ENCODE measurements around the gene DGKG.

The DGKG gene

DNA sequence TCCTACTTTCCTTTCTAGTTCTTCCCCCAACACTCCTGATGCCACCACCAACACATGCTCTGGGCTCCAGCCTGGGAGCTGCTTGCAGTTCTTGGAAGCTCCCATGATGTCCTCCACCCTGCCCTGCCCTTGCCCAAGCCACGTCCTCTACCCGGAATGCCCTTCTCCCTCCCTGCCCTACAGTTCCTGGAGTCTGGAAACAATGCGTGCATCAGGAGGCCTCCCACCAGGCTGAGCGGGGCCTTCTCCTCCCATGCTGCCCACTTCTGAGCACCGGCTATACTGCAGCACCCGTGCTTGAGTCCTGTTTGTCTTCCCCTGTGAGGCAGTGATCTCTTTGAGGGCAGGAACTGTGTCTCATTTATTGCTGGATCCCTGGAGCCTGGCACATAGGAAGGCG lies 44.6 kb downstream of the DGKG start:
- no peak for DNase-seq

DNA sequence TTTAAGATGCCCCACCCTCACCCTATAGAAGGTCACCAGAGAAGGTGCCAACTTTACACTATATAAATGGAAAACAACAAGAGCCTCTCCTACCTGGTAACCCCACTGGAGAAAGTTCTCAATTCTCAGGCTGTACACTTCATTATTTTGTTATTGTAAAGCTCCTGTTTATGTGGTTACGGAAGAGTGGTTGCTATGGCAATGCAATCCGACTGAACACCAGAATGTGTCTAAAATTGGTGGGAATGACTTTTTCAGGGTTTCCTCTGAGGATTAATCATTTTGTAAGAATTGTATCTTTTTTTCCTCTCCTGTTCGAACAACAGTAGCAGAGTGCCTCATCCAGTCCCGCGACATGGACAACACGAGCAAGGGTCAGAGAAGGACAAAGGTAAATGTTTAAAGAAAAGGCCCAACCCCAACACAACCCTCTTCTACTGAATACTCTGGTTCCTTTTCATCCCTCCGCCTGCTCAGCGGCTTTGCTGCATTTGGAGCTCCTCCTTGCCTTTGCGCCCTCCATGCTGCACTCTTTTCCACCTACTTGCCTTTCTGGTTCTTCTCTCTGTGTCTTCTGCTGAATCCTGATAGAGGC lies 45.3 kb downstream of the DGKG start:
- DNase-seq = no peak

DNA sequence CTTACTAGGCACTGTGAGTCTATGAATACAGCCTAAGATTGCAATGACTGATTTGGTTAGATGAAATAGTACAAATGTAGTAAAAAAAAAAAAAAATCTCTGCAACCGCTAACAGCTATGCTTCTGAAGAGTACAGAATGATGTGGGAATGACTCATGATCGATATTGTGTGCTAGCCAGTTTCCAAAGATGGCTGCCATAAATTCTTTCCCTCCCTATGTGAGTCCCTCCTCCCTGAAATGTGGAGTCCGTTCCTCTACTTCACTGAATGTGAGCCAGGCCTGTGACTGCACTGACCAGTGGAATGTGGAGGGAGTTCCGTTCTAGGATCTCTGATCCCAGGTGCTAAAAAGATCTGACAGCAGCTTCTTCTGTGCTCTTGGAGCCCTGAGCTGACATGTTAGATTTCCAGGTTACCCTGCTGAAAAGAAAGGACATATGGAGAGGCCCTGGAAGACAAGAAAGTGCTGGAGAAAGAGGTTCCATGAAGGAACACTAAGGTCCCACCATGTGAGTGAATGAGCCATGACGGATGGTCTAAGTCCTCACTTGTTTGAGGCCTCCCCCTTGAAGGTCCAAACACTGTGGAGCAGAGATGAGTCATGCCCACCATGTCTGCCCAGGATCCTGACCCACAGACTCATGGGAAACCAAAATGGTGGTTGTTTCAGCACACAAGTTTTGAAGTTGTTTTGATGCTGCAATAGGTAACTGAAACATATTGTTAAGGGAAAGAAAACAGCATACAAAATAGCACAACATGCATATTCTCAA lies 46.3 kb downstream of the DGKG start:
- DNase-seq = no peak

DNA sequence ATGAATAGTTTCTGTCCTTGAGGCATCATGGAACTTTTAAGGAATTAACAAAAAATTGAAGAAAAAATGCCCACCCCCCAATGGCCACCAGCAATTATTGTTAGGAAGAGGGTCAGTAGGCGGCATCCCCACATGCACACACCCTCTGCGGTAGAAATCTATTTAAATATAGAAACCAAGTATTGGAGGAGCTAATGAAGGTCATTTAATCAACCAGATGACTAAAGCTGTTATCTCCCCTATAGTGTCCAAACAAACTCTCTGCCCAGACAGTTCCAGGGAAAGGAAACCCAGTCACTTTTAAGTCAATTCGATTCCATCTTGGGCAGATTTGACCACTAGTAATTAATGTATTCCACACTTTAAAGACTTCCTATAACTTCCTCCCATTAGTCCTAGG lies 47.1 kb downstream of the DGKG start:
- DNase-seq = no peak

DNA sequence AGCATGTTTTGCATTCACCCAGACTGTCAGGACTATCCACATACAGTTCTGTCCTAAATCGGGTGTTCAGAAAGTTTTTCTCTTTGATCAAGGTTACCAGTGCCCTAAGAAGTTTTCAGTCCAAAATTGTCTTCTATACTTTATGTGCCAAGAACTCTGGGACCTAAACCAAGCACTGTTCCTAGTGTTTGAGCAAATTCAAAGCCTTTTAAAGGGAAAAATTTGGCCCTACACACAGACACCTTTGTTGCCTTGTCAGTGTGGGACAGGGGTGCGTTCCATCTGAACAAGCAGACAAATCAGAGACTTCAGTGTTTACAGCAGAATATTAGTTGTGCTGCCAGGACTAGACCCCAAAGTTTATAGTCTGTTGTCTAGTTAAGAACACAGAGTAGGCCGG lies 50.6 kb downstream of the DGKG start:
- DNase-seq = no peak

DNA sequence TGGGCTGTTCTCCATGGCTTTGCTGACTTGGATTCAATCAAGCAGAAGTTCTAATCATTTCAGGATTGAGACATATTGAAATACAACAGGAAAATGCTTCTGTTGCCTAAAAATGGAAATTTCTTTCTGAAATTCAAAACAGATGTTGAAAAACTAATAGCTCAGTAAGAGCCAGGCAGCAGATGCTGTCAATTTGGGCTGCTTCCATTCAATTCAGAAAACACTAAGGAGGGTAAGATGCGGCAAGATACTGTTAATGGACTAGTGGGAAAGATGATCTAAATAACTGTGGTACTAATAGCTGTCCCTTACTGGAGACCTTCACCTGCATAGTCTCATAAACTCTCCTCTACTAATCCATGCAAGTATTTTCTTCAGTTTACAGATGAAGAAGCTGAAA lies 53.5 kb downstream of the DGKG start:
- no peak for DNase-seq

DNA sequence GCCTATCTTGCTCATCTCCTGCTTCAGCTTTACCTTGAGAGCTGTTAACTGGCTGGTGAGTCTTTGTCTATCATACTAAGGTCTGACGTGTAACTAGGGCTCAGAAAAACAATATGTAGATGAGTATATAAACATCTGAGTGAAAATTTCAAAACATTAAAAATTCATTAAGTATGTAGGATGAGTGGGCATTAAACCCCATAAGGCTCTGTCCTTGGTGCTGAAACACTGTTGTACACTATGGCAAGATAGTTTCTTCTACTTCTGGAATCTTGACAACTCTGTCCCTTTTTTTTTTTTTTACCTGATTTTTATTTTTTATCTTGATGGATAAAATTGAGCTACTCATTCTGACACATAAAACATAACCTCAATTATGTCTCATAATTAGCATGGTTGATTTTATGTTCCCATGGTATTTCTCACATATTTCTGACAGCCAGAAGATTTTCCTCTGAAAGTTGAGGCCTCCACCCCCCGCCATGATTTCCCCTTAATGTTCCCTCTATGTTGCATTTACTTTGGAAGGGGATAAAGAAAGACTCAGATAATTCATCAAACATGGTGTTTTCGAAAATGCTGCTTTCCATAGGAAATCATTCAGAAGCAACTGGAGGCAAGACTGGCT lies 54.3 kb downstream of the DGKG start:
- DNase-seq = no peak

DNA sequence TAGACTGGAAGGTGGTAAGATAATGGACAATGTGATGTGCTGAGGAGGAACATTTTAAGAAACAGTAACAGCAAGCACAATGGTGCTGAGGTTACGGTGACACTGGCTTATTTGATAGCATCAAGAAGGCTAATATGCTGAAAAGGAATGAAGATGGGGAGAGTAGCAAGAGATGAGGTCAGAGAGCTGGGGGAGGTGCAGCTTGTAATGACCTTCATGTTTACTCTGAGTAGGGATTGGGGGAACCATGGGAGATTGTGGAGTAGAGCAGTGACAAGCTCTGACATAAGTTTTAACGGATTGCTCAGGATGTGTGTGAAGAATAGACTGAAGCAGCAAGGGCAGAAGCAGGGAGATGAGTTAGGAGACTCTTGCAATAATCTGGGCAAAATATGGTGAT lies 56.7 kb downstream of the DGKG start:
- DNase-seq = no peak

DNA sequence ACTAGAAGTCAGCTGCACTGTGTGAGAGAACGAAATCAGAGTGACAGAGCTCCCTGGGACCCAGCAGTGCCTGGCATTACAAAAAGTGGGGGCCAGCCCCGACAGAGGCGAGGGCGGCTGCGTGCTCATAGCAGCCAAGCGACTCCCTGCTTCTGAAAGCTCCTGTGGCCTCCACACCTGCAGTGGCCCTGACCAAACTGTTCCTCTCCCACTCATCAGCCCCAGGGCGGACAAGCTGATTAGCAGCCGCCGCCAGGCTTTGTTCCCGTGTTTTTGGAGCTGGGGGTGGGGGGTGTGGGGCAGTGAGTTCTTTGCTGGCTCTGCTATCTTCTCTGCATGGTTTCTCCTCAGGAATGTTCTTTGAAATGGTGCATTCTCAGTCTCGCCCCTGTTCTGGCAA lies 58.1 kb downstream of the DGKG start:
- DNase-seq = no peak

DNA sequence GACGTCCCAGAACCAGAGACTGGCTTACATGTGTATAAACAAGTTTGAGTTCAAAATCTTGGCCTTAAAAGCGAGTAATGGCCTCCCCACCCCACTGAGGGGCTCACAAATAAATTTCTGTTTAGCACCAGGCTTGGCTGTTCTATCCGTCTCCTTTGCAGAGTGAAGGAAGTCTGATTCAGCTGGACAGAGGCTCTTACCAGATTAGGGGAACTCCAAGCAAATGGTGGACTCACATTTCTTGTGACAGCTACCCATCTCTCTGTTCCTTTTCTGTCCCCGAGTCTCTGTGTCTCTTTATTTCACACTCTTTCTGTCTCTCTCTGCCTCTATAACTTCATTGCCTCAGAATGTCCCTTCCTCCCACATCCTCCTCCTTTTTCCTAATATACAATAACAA lies 62.7 kb downstream of the DGKG start:
- DNase-seq = no peak

DNA sequence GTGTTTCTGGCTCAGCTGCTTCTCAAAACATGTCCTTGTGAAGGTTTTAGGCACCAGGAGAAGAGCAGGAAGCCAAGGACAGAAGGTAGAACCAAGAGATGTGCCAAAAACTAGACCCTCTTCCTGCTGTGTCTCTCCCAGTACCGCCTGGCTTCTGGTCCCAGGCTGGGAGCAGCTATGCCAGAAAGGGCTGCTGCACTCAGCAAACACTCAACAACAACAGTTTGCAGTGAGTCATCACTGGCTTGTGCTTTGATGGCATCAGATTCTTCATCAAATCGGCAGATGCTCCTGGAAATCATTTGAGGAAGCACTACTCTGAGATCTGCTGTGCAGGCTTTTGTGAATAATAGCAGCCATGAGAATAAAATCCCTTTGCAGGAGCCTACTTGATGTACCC lies 63.2 kb downstream of the DGKG start:
- no peak for DNase-seq

DNA sequence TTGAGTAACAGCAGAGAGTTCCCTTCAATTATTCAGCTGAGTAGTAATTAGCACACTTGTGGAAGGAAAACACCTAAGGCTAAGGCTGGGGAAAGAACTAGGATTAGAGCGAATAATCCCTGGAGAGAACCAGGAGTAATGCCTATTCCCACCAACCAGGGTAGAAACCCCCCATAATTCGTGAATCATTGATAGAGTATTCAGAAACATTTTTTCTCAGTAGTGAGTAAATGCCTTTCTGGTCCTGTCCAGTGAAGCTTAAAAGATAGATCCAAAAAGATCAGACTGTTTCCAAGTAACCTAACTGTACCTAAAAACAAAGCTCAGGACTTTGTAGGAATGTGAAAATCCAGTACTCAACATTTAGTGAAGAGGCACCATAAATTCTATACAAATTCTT lies 71.2 kb downstream of the DGKG start:
- DNase-seq = no peak

DNA sequence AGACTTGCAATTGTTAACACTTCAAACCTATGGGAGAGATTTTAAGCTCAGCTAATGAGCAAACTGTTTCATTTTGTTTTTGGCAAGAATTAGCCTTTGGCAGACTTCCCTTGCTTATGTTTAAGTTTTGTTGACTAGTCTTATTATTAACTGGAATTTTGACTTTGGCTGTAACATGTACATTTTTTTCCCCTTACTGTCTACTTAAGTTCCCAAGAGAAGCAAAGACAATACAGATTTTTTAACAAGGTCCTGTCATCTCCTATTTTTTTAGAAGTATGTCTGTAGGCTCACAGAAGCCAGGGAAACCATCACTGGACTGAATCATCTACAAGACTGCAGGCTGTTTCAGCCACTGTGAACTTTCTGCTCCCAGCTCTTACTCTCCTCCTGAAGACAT lies 74.3 kb downstream of the DGKG start:
- DNase-seq = no peak

DNA sequence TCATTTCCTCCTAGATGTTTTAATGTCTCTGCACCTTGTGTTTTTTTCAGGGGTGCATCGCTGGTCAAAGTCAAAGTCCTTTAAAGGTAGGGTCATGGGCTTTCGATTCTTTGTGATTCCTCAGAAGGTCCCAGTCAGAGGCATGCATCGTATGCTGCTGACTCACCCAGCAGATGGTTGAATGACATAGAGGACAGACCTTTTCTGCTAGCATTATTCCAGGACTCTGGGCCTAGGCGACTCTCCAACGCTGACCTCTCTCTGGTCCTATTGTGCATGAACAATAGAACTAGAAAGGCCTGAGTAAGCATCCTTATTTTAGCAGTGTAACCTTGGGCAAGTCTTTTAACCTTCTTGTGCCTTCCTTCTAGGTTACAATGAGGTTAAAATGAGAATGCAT lies 75.9 kb downstream of the DGKG start:
- DNase-seq = no peak

DNA sequence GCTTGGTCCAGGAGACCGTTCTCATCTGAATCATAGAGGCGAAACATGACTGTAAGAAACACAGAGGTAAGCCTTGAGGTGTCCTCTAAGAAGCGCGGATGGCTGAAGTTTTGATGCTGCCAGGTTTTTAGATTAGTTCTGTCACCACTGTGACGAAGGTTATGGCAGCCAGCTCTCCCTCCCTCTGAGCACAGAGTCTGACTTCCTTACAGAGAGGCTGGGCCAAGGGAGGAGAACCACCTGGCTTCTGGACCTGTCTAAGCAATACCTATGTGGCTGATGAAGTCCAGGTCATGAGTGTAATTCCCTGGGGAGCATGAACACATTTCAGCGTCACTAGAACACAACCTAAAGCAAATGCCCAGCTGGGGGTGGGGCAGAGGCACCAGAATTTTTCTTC lies 77.4 kb downstream of the DGKG start:
- DNase-seq = no peak

DNA sequence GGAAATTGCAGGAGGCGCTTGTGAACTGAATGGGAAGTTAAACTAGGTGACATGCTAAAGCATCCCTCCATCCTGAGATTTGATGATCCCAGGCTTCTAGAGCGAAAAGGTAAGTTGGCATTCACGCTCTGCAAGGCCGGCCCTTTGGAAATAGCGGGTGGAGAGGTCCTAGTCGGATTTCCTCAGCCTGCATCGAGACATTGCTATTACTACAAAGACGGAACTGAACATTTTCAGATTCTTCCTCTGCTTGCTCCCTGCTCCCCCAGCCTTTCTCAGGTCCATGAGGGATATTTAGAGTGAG lies 77.7 kb downstream of the DGKG start:
- DNase-seq = no peak

DNA sequence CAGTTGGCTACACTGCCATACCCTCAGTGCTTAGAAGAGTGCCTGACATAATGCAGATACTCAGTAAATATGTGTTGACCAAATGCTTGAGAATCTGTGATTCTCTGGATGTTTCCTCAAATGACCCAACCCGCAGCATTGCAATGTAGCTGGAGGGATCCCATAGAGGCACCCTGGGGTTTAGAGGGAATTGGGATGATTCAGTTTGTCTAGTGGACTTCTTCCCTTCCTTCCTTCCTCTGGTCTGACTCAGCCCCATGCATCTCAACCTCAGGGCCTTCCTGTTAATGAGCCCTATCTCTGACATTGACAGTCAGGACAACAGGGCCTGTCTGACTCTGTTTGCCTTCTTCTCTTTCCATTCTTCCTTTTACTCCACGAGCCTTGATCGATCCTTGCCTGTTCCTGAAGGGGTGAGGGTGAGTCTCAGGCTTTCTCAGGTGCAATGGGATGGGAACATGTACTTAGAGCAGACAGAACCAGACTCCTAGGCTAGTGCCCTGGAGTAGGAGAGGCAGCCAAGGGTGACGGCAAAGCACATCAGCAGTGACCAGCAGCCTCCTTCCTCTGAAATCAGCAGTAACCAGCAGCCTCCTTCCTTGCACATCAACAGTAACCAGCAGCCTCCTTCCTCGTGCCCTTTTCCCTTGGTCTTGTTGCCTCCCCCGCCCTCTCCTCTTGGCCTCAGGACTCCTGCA lies 78.2 kb downstream of the DGKG start:
- DNase-seq = no peak

DNA sequence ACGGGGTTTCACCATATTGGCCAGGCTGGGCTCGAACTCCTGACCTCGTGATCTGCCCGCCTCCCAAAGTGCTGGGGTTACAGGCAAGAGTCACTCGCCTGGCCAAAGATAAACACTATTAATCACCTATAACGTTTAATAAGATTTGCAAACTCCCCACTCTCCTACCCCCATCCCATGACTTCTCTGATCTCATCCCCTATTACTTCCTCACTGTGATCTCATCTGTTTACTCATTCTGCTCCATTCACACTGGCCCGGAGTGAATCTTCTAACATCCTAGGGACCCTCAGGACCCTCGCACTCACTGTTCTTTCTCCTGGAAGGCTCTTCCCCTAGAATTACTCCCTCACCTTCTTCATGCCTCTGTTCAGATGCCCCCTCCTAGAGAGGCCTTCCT lies 78.9 kb downstream of the DGKG start:
- no peak for DNase-seq

DNA sequence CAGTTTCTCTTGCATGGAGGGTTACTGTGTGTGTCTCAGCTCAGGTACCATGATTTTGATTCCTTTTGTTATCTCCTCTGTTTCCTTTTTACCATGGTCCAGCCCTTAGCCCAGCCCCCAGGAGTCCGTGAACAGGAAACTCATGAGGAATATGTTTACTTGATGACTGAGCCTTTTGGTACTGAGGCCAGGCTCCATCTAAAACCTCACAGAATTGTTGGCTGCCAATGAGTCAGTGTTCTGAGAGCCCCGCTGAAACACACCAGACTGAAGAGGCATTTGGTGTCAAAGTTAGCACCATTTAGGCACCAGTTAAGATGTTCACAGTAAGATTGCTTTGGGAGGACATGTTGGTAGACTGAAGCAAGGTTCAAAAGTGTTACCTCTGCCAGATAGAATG lies 80.9 kb downstream of the DGKG start:
- DNase-seq = no peak

DNA sequence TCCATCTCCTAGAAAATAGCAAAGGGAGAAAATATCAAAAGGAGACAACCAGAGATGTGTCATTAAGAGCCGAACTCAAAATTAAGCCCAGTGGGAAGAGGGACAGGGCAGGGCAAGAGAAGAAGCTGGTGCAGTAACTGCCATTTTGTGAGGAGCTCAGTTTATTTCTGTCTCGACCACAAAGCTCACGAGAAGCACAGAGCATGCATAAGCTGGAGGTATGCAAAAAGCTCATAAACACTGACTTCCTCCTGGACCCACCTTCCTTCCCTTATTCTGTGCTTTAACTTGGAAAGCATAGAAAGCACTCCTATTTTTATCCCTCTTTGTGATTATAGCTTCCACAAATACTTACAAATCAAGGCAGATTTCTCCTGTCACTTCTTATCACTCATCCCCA lies 81.3 kb downstream of the DGKG start:
- DNase-seq = no peak

DNA sequence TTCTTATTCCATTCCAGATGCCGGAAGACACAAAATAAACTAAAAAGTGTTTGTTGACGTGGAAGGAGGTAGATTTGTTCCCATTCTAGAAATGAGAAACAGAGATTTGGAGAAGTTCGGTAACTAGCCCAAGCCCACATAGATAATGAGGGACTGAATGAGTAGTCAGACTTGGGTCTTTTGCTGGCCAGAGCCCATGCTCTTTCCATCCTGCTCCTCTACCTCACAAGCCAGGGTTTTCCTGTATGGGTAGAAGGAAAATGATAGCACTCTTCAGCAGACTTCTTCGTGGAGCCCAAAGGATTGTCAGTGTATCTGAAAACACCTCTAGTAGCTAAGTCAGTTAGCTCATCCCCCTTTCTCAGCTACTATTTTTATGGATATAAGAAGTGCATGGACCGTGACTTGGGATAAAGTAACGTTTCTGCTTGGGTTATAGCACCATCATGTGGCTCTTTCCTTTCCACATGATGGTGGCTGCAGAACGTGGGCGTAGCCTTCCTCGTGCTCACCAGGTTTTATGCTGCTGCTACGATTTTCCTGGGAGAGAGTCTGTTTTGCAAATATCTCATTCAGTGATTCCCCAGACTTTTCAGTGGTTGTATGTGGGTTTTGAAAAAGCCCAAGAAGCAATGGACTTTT lies 84.6 kb downstream of the DGKG start:
- no peak for DNase-seq

DNA sequence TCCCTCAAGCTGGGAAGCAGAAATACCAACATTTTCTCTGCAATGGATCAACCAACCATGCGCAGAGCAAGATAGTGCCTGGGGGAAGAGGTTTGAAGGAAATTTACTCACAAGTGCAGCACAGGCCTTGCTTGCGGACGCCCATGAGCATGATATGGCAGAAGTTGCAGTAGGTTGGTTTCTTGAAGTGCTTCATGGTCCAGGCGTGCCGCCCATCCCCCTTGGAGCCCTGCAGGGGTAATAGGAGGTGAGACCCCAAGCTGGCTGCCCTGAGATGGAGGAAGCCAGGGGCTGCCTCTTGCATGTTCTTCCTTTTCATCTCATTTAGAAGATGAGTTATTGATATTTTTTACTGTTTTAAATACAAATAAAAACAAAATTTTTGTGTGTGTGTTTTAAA lies 86.6 kb downstream of the DGKG start:
- no peak for DNase-seq

DNA sequence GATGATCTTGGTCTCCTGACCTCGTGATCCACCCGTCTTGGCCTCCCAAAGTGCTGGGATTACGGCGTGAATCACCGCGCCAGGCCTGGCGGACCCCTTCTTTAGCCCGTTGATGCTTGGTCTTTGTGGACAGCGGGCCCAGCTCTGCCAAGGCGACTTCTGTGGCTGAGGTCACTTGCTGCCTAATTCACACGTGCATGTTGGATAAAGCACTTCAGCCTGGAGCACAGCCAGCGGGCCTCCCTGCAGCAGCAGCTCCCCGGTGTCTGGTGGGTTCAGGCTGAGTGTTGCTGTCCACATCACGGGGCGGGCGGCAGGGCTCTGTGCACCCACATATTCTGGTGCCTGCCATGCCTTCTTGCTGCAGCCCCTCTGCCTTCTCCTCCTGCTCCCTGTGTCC lies 88.4 kb downstream of the DGKG start:
- DNase-seq = no peak

DNA sequence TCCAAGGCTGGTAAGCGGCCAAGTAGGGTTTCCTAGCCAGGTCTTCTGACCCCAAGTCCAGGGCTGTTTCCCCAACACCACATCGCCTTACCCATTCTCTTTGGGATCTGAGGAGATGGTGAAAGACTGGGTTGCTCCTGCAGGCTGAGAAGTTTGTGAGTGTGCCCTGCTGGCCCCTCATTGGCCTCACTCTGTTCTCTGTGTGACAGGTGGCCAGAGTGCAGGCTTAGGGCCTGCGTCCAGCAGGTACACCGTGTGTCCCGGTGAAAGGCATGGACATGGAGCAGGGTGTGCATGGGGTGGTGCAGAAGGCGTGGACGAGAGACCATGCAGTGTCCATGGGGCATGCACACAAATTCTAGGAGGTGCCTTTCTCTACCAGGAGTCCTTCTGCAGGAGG lies 91.3 kb downstream of the DGKG start:
- no peak for DNase-seq
